ENCODE results near the gene SLC16A13. TPM values are rescaled to one million over a fixed set of nuclear protein-coding genes. Genes with fewer than 3 reads are reported as not detected.

The SLC16A13 gene
- total and polyA plus RNA-seq, 4 donors, result 2.3 to 43.2 (median 29.9) TPM

DNA sequence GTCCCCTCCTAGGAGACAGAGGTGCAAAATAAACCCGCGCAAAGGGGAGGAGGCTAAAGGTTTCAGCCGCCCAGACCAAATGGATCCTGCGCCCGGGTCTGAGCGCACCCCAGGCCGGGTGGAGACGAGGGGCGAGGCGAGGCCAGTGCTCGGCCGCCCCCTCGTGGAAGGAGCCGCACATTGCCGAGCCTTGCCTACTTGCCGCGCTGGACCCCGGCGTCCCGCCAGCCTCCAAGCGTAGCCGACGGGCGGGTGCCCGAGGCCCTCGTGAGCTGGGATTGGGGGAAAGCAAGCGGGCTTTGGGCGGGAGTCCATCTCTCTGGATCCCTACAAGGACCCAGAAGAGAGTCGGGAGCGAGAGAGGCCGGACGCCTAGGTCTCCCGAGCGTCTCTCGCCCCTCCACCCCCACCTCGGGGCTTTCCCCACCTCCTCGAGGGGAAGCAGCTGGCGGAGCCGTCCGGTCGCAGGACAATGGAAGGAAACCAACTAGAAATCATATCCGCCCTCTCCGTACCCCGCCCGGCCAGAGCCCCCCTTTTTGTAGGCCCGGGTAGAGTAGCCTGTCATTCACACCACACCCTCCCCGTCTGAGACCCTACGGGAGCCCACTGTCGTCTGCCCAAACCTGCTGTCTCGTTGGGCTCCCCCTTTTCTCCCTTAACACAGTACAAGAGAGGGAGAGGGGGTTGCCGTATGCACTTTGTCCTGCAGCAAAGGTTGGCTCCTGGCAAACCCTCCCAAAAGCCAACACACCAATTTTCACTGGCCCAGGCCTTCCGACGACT is 13.6 kb upstream of the SLC16A13 start:
- Histone ChIP-seq H3K4me1 (ENCODE audit: control insufficient read depth in 4 of 4, insufficient read depth in 4 of 4, low read length in 3 of 4) (peaks cover 6 to 29% (median 17%) of the 10 kb centered on the region in 4 donors), H3K27me3 (ENCODE audit: control insufficient read depth in 4 of 4, insufficient read depth in 4 of 4, low read length in 3 of 4) (no peaks in the 10 kb centered on the region), H3K9ac (ENCODE audit: low read depth in 1 of 2, low read length in 2 of 2) (peak overlapping the region; percentile 19 to 50), H3K9me3 (ENCODE audit: control insufficient read depth in 4 of 4, low read length in 3 of 4) (no peaks in the 10 kb centered on the region), H3K36me3 (ENCODE audit: control insufficient read depth in 4 of 4, insufficient read depth in 3 of 4, low read depth in 1 of 4, low read length in 3 of 4) (no peaks in the 10 kb centered on the region), H3K4me3 (ENCODE audit: low read depth in 1 of 3, low read length in 3 of 3) (peak overlapping the region in 2 of 3 donors; percentile 21 to 24), H3K27ac (ENCODE audit: low read depth in 1 of 2, low read length in 2 of 2) (peak overlapping the region; percentile 64 to 69)
- TF ChIP-seq FOXA1 (IDR thresholded peaks at IDR 0.05) (no peak), HNF4G (IDR thresholded peaks at IDR 0.05) (peak; percentile 67), RAD21 (IDR thresholded peaks at IDR 0.05) (peak; percentile 82 to 92), FOXA2 (IDR thresholded peaks at IDR 0.05) (no peak), JUND (IDR thresholded peaks at IDR 0.05) (no peak), GABPA (IDR thresholded peaks at IDR 0.05 in 1 of 2, conservative IDR thresholded peaks at IDR 0.05 in 1 of 2) (no peak), RXRA (IDR thresholded peaks at IDR 0.05) (no peak), YY1 (IDR thresholded peaks at IDR 0.05) (no peak), EGR1 (IDR thresholded peaks at IDR 0.05; ENCODE audit: low read depth in 2 of 2) (no peak), HNF4A (conservative IDR thresholded peaks at IDR 0.05) (peak; percentile 74 to 89), NR2F2 (IDR thresholded peaks at IDR 0.05) (no peak), SP1 (IDR thresholded peaks at IDR 0.05) (peak; percentile 91), TAF1 (conservative IDR thresholded peaks at IDR 0.05) (no peak)
- TF ChIP-seq, protein P1, sequence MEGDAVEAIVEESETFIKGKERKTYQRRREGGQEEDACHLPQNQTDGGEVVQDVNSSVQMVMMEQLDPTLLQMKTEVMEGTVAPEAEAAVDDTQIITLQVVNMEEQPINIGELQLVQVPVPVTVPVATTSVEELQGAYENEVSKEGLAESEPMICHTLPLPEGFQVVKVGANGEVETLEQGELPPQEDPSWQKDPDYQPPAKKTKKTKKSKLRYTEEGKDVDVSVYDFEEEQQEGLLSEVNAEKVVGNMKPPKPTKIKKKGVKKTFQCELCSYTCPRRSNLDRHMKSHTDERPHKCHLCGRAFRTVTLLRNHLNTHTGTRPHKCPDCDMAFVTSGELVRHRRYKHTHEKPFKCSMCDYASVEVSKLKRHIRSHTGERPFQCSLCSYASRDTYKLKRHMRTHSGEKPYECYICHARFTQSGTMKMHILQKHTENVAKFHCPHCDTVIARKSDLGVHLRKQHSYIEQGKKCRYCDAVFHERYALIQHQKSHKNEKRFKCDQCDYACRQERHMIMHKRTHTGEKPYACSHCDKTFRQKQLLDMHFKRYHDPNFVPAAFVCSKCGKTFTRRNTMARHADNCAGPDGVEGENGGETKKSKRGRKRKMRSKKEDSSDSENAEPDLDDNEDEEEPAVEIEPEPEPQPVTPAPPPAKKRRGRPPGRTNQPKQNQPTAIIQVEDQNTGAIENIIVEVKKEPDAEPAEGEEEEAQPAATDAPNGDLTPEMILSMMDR (IDR thresholded peaks at IDR 0.05; ENCODE audit: low read depth, low read length, missing input control), result peak; percentile 85
- TF ChIP-seq, protein P2, sequence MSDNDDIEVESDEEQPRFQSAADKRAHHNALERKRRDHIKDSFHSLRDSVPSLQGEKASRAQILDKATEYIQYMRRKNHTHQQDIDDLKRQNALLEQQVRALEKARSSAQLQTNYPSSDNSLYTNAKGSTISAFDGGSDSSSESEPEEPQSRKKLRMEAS (IDR thresholded peaks at IDR 0.05), result no peak
- TF ChIP-seq, protein P3, sequence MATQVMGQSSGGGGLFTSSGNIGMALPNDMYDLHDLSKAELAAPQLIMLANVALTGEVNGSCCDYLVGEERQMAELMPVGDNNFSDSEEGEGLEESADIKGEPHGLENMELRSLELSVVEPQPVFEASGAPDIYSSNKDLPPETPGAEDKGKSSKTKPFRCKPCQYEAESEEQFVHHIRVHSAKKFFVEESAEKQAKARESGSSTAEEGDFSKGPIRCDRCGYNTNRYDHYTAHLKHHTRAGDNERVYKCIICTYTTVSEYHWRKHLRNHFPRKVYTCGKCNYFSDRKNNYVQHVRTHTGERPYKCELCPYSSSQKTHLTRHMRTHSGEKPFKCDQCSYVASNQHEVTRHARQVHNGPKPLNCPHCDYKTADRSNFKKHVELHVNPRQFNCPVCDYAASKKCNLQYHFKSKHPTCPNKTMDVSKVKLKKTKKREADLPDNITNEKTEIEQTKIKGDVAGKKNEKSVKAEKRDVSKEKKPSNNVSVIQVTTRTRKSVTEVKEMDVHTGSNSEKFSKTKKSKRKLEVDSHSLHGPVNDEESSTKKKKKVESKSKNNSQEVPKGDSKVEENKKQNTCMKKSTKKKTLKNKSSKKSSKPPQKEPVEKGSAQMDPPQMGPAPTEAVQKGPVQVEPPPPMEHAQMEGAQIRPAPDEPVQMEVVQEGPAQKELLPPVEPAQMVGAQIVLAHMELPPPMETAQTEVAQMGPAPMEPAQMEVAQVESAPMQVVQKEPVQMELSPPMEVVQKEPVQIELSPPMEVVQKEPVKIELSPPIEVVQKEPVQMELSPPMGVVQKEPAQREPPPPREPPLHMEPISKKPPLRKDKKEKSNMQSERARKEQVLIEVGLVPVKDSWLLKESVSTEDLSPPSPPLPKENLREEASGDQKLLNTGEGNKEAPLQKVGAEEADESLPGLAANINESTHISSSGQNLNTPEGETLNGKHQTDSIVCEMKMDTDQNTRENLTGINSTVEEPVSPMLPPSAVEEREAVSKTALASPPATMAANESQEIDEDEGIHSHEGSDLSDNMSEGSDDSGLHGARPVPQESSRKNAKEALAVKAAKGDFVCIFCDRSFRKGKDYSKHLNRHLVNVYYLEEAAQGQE (IDR thresholded peaks at IDR 0.05), result no peak
- TF ChIP-seq, protein P4, sequence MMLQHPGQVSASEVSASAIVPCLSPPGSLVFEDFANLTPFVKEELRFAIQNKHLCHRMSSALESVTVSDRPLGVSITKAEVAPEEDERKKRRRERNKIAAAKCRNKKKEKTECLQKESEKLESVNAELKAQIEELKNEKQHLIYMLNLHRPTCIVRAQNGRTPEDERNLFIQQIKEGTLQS (IDR thresholded peaks at IDR 0.05), result no peak
- TF ChIP-seq, protein P5, sequence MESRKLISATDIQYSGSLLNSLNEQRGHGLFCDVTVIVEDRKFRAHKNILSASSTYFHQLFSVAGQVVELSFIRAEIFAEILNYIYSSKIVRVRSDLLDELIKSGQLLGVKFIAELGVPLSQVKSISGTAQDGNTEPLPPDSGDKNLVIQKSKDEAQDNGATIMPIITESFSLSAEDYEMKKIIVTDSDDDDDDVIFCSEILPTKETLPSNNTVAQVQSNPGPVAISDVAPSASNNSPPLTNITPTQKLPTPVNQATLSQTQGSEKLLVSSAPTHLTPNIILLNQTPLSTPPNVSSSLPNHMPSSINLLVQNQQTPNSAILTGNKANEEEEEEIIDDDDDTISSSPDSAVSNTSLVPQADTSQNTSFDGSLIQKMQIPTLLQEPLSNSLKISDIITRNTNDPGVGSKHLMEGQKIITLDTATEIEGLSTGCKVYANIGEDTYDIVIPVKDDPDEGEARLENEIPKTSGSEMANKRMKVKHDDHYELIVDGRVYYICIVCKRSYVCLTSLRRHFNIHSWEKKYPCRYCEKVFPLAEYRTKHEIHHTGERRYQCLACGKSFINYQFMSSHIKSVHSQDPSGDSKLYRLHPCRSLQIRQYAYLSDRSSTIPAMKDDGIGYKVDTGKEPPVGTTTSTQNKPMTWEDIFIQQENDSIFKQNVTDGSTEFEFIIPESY (IDR thresholded peaks at IDR 0.05), result no peak
- peak; percentile 82 for DNase-seq (ENCODE audit: low spot score)
- 4% methylated on average over 53 of the region's 53 CpGs for WGBS

All from liver (tissue), 9 donors.